HG03432 (cell line): ENCODE data around the gene RBMS1.

Experiments used
- ATAC-seq: cut with Tn5 transposase; IDR thresholded peaks from one replicate; pipeline ENCODE4 v1.9.1; 2021; ENCODE audit warnings: mild to moderate bottlenecking, moderate library complexity; ENCODE audit not compliant: unreplicated experiment

RBMS1 gene

DNA sequence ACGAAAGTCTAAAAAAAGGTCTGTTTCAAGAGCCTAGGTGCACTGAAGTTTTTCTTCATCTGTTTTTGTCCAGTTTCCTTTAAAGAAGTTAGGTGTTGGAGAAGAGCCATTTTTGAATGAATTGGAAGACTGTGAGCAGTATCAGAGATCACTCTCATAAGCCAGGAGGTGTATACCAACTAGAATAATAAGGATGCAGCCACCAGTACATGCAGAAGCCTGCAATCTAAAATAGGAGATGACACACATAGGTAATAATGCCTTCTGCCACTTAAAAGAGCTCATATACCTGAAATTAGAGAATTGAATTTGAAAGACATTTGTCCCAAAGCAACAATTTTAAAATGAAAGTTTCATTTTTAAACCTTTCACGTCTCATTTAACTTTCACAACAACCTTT lies 81.7 kb downstream of the RBMS1 start:
- no peak for ATAC-seq

DNA sequence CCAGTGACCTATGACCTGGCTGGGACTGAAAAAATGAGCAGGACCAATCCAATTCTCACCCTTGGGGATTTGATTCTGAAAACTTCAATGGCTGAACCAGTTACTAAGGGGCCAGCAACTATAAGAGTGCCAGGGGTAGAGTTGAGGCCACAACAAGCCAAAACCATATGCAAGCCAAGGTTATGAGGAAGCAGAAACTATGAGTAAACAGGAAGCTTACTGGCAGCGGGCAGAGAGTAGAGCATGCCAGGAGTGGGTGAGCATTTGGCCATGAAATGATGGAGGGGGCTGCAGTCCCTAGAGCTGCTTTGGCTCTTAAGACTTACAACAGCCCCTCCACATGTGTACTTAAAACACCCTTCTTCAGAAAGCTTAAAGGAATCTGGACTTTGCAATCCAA lies 82.4 kb downstream of the RBMS1 start:
- no peak for ATAC-seq

DNA sequence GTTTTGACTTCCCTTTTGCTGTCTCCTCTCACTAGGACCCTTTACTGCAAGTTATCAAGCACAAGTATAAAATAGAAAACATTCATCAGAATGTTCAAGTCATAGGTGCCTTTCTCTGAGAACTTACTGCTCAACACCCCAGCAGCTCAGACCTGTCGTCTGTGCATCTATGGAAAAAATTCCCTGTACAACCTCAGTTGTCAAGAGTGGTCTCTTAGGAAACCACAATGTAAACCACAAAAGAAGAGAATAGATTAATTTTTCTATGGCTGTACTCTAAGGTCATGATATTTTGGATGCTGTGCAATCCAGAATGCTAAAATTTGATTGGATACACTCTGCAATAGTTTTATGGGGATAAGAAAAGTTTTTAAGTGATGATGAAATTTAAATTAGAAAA lies 84.1 kb downstream of the RBMS1 start:
- ATAC-seq = no peak

DNA sequence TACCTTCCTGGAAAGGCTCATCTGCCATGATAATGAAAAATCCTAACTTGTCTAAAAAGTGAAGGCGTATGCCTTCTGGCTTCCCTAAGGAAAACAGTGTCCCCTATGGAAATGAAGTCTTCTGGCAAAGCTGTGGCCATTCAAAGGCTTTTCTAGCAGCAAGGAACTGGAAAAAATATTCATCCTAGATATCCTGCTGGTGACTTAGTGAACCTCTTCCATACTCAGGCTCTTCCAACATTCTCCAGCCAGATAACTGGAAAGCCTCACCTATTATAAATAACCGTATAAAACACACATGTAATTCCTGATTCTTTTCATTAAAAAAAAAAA lies 84.7 kb downstream of the RBMS1 start:
- ATAC-seq = no peak

DNA sequence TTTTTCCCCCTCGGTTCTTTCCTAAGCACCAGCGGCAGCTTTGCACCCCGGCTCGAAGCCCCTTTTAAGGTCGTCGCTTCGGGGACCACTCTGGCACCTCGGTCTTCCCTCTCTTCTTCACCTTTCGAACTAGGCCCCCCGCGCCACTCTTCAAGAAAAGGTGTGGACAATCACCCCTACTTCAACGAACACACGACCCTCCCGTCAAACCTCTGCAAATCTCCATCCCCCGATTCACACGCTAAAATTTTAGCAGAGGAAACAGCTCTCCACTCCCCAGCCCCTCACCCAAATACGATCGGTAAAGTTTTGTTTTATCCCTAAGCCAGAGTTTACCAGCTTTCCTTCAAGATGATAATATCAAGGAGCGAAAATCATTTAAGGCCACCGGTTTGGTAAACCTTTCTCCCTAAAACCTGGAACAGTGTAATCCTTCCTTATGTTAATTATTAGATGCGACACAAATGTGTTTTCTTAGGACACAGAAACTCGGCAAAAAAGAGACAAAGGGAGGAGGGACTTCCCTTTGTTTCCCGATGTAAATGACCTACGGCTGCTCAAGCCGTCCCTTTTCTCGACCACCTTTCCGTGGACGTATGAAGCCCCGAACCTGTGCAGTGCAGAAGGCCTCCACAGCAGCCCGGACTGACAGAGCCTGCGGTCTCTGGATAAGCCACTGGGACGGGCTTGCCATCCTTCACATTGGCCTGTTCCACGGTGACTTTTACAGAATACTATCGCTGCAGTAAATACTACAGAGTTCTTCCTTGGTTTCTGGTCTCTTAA lies 85.2 kb downstream of the RBMS1 start:
- no peak for ATAC-seq

DNA sequence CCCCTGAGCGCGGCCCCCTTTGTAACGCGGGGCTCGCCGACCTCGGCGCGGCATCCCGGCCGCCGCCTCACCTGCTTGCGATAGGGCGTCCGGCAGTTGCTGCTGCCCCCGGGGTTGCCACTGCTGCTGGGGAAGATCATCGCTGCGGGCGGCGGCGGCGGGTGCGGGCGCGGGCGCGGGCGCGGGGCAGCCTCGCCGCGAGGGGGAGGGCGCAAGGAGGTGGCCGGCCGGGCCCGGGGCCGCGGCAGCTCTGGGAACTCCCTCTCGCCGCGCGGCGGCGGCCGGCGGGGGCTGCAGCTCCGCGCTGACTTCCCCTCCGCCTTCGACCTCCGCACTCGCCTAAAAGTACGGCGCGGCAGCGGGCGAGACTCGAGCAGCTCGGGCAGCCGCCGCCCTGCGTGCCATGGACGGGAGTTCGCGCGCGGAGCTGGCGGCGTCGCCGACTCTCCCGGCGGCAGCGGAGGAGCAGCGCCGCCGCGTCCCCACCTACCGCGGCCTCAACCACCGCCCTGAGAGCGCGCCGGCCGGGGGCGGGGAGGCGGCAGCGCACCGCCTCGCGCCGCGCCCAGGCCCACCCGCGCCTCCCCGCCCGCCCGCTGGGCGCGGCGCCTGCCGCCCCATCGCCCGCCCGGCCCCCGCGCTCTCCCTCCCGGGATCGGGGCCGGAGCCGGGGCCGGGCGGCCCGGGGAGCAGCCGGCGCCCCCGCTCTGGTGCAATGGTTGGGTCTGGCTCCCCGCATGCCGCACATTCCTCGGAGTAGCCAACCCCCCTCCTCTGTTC lies 86.0 kb downstream of the RBMS1 start:
- ATAC-seq = peak; percentile 70

DNA sequence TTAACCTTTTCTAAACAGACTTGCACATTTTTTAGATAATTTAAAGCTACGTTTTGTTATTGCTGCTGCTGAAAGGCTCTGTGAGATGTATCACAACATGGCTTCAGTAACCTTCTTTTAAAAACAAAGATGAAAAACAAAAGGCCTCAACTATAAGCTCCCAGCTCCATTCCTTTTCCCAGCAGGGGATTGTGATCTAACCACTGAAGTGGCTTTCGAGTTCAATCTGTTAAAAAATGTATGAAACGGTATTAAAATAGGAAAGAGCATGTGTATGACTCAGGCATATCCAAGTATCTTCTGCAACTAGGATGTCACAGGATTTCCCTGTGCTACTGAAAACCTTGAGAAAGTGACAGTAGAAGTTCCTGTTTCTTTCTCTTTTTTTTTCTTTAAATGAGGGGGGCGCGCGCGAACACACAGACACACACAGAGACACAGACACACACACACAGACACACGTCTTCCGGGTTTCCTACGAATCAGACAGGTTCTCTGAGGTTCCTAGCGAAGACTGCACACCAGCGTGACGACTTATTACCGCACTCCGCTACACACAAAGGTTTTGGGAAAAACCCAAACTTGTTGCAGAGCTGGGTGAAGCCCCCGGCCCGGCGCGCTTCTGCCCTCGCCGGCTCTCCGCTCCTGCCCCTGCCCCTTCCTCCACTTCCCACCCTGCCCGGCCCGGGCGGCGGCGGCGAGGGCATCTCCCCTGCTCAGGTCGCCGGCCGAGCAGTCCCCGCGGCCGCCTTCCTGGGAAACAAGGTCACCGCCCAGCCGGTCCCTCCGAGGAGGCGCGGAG lies 86.8 kb downstream of the RBMS1 start:
- peak; percentile 64 for ATAC-seq

DNA sequence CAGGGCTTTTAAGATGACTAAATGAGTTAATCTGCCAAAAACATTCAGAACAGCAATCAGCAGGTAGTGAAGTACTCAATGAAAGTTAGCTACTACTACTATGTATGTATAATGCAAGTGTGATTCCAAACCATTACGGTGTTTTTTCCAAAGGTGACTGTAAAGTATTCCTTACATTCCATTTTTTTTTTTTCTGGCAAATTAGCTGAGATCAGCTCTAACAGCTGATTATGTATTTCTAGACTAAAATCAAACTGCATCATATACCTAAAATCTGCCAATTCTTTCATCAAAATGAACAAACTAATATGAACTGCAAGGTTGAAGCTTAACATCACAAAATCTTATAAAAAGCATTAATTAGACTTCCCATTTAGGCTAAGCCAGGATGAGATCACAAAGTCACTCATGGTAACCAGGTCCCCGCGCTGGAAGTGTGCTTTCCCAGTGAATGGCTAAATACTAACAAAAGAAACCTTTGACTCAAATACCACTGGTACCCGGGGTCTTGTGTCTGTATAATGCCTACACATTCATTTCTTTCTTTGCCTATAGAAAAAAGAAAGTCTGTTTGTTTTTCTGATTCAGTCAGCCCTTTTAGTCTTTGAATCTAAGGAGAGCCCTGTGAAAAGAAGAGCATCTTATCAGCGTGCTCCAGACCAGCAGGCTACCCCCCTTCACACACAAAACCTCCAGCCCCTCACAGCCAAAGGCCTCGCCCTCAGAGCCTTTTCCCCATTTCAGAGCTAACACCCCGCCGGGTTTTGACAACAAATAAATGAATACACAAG lies 88.3 kb downstream of the RBMS1 start:
- no peak for ATAC-seq

DNA sequence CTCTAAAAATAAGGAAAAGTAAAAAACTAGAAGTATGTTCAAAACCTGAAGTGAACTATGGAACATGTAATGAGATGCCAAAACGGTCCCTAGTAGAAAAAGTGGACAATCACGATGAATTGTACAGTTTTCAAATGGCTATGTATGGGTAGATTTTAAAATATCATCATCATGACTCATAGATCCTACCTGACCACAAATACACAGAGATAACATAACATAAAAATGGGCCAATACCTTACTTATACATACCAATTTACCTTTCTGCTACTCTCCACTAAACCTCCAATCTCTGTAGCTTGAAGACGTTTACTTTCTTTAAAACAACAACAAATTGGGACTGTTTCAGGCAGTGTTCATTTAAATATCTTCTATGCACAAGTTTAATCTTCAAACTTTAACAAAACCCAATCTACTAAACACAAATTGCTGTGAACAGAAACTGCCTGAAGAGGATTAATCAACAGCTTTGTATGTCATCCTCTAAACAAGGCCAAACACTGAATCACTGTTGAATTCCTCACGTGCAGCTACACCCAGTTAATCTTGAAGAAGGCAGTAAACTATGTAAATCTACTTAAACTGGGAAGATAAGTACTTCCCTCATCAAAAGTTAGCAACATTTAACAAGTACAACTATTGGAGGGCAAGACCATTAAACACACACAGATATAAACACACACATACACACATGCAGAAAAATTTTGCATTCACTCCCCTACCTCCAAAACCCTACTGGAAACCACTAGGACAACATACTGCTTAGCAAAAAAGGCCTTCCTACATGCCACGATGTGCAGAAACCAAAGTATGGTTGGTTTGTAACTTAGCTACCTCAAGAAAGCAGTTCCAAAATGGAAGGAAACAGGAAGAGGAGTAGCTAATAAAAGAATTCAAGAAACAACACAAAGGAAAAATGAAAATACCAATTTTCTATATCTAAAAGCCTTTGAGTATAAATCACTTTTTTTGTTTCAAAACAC lies 90.3 kb downstream of the RBMS1 start:
- ATAC-seq = no peak

DNA sequence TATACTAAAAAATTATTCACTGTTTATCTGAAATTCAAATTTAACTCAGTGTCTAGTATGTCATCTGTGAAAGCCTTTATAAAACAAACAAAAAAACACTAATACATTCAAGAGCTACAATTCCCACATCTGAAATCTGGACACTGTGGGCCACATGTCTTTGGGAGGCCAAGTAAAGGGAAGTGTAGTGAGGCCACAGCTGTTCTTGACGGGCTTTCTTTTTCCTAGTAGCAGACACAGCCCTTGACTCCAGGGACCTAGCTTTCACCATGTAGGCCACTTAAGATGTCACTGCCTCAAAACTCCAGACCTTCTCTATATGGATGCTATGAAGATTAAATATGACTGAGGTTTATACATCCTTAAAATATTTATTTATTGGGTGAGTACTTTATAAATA lies 91.1 kb downstream of the RBMS1 start:
- no peak for ATAC-seq

DNA sequence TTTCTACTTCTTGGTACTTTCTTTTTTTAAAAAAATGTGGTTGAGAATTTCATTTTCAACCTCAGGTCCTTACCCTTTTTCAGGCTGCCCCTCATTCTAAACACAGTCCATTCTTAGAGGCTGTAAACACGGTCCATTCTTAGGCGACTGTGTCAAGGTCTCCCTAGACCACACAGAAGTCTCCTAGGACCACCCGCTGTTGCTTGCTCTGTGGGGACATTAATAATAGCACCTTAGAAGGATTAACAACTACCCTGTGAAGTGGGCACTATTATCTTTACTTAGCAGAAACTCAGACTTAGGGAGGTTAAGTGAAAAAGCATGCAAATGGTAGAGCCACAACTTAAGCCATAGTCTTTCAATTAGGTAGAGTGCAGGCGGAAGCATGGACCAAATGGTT lies 91.7 kb downstream of the RBMS1 start:
- no peak for ATAC-seq

DNA sequence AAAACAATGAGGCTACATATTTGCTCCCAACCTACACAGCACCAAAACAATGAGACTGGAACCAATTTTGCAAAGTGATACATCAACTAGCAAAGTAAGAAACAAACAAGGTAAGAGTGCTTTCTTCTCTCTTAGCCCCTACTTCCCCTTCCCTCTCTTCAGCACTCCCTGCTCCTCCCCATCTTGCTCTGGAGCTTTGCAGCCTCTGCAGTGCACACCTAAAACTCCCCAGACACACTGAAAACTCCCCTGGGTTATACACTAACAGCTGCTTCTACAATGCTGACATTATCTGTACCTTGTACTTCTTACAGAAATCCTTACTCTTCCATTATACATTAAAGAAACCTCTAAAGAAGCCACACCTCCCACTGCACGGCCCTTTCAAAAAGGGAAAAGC lies 93.7 kb downstream of the RBMS1 start:
- ATAC-seq = no peak

DNA sequence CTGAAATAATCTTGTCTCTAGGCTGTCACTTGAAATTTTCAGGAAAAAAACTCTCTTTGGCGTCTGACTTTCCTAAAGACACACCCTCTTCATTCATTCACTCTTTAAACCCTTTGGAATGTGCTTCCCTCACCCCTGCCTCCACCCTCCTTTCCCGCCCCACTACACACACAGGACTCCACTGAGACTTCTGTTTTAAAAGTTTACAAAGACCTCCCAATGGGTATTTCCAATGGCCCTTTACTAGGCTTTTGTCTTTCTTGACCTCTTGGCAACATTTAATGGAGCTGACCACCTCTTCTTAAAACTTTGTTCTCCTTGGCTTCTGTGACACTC lies 96.1 kb downstream of the RBMS1 start:
- no peak for ATAC-seq

DNA sequence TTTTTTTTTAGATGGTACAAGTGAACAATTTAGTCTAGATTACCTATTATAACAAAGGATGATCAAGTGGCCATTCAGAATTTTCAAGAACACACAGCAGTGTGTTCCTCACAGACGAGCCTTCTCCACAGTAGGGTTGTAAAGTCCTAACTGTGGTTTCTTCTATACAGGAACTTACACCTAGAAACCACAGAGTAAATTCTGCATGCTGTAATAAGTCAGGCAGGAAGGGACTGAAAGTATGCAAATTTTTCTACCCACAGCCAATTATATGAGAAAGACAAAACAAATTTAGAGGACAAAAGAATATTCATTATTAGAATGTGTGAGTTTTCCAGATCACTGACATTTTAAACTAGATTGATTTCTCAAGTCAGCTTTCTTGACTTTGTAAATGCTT lies 99.5 kb downstream of the RBMS1 start:
- peak; percentile 99 for ATAC-seq

DNA sequence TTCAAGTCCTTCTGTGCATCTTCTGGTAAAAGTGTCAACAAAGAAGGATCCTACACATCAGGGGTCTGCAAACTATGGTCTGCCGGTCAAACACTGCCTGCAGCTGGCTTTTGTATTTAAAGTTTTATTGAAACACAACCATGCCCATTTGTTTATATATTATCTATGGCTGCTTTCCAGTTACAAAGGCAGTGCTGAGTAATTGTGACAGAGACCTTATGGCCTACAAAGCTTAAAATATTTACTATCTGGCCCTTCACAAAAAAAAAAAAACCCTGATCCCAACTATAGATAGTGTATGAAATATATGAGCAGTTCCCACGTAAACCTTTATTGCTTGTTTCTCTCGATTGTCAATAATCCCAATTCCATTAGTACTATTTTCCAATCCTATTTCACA lies 101.4 kb downstream of the RBMS1 start:
- ATAC-seq = no peak

DNA sequence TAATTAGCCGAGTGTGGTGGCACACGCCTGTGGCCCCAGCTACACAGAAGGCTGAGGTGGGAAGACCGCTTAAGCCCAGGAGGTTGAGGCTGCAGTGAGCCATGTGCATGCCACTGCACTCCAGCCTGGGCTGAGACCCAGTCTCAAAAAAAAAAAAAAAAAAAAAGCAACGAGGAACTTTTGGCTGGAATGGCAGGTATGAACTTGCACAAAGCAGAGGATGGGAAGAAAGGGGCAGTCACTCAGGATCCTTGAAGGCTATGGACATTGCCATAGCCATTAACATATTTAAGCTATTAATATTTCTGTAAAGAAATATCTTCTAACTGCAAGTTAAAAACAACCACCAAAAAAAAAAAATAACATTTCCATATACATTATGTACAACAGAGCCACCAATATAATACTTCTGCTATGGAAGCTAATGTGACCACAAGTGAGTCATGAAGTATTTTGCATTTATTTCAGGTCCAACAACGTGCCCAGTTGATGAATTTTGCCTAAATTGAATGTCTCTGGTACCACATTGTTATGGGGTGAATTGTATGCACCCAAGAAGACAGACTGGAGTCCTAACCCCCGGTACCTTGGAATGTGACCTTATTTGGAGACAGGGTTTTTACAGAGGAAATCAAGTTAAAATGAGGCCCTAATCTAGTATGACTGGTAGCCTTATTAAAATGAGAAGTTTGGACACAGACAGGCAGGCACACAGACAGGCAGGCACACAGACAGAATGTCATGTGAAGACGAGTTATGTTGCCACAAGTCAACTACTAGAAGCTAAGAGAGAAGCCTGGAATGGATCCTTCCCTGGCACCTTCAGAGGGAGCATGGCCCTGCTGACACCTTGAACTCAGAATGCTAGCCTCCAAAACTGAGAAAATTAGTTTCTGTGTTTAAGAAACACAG lies 102.8 kb downstream of the RBMS1 start:
- ATAC-seq = no peak

DNA sequence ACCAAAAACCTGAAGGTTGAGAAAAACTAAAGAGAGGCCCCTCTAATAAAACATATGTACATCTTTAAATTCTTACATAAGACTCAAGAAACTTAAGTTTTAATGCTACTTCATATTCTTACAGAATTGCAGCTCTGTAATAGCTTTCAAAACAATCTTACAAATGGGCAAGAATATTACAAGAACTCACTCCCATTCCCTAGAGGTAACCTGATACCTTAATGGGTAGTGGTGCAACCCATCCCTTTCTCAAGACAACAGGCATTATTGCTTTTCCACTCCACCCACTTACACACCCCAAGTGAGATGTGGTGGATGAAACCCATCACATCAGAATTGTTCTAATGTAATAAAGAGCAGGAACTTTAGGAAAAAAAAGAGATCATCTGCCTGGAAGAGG lies 103.7 kb downstream of the RBMS1 start:
- ATAC-seq = no peak

DNA sequence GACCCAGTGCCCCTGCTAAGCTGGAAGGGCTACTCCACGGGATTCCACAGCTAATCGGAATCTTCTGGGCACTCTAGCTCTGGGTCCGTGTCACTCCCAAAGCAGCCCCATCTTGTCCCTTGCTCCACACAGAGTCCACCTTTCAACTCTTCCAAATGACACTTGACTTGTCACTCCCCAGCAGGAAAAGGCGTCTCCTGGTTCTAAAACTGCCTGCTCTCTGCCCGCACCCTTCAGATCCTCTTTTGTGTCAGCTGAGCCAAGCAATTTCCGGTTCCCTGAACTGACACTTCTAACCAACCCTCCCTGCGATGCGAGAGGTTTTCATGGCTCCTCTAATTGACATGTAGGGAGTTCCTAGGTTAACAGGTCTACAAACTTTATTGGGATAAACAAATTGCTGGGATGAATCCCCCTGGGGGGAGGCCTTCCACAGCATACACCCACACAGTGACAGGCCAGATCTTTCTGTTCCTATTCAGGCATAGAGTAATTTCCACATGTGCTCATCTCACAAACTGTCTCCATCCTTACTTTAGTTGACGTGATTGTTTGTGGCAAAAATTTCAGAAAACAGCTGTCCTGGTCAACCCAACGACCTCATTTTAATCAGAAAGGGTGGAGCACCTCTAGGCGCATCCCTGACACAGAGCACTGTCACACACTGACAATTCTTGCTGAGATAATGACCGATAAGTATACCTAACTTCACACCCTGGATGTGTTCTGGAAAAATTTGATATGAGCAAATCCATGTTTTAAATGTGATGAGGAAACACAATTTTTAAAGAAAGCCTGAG lies 104.9 kb downstream of the RBMS1 start:
- peak; percentile 61 for ATAC-seq
